GM23248 (cell line): ENCODE measurements around the gene METTL5.

Experiments used
- EZH2 ChIP-seq: fragments of 200-600 bp; sonication (generic); IDR thresholded peaks from 2 replicates; pipeline ENCODE4 v1.6.1; 2018; ENCODE audit warnings: antibody characterized with exemption, mild to moderate bottlenecking; ENCODE audit not compliant: insufficient read depth, poor library complexity, severe bottlenecking
- EZH2phosphoT487 ChIP-seq: fragments of 200-600 bp; sonication (generic); IDR thresholded peaks from 2 replicates; pipeline ENCODE4 v1.6.1; 2018; ENCODE audit warnings: antibody characterized with exemption, moderate library complexity, mild to moderate bottlenecking, low read depth; ENCODE audit not compliant: insufficient read depth

DNA sequence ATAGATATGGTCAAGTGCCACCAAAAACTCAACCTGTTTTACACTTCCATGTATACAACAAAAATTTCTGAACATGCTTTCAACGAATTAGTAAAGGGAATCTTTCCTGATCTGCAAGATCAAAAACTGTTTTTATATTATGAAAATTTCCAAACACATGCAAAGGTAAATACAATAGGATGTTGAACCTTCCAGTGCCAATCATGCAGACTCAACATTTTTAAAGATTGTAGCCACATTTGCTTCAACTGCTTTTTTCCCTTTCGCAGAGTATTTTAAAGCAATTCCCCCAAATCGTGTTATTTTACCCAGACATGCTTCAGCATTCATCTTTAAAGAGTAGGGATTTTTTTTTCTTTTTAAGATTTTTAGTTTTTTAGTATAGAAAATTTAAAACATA, 42.9 kb upstream of the METTL5 start:
- TF ChIP-seq EZH2phosphoT487 (no peak), EZH2 (no peak)
